Posterior cingulate gyrus (tissue), 11 donors: Measurements from ENCODE around the gene TRIP4.
A peak's percentile ranks its signal among the peaks of the same experiment; 100 is the strongest.
"Not testable (repeated sequence)": the region's sequence is repeated elsewhere in the genome, so short reads cannot be mapped to it uniquely, and the experiment has no call there.

Experiments
- DNase-seq, 10 donors: peaks; one replicate each; pipeline versions ENCODE4 v3.0.0 to v3.0.0-alpha.2; 2020 to 2021; ENCODE audit warnings: mixed read lengths in 3 of 10
- intact Hi-C: fragments of 100-400 bp; cut with DNase I; formaldehyde crosslinking; loops from one replicate; pipeline ENCODE4 v1.15.1; 2023

The TRIP4 gene

DNA sequence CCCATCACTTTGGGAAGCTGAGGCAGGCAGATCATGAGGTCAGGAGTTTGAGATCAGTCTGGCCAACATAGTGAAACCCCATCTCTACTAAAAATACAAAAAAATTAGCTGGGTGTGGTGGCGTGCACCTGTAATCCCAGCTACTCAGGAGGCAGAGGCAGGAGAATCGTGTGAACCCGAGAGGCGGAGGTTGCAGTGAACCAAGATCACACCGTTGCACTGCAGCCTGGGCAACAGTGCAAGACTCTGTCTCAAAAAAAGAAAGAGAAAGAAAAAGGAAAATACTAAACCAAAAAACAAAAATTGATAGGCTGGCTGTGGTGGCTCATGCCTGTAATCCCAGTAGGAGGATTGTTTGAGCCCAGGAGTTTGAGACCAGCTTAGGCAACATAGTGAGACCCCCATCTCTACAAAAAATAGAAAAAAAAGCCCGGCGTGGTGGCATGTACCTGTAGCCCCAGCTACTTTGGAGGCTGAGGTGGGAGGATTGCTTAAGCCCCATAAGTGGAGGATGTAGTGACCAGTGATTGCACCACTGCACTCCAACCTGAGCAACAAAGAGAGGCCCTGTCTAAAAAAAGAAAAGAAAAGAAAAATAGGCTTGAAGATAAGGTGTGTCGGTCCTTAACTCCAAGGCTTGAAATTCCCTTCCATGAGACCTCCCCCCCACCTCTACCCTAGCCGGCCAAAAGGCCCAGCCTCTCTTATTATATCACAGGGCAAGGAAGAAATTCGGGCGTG is 7.3 kb upstream of the TRIP4 start:
- intact Hi-C loops, DNase-seq: not testable (repeated sequence)

- DNase-seq: peak; percentile 84 to 99 (median 92)
- intact Hi-C loops: no loop called here
Measured at GRCh38 chr15:64381000-64381751, 6.5 kb upstream of the TRIP4 start, which contains the start of gene PCLAF. PCLAF (minus strand) TSS chr15:64381441; CDS start chr15:64381371, 70 bp downstream.

- intact Hi-C loops: no loop called here
- DNase-seq: no peak
Measured at GRCh38 chr15:64383760-64384159, 3.9 kb upstream of the TRIP4 start.

- intact Hi-C loops: loop anchor here (5.0 kb wide), 1 partner anchor 224 kb away; the partner anchor contains the start of gene PPIB
- DNase-seq: no peak
Measured at GRCh38 chr15:64386291-64386690, 1.3 kb upstream of the TRIP4 start.

DNA sequence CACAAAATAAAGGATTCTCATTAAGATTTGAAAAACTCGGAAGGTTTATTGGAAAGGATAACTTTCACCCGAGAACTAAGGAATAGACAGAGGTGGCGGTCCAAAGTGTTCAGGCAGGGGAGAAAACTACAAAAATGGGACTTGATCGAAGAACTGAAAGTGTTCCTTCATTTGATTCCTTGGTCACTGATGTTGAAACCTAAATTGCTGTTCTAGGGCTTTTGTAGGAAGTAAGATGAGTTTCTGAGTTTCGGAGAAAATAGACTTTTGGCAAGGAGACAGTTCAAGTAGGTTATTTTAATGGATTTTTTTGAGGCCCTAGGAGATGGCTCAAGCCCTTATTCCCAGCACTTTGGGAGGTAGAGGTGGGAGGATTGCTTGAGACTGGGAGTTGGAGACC is 1.4 kb downstream of the TRIP4 start:
- intact Hi-C loops: loop anchor here (5.0 kb wide), 1 partner anchor 227 kb away; the partner anchor contains the start of gene PPIB

GRCh38 chr15:64392471-64392870 is 4.8 kb downstream of the TRIP4 start:
- intact Hi-C loops, DNase-seq: not testable (repeated sequence)

More for the DNA sequence above, 1.4 kb downstream of the TRIP4 start:
- DNase-seq: no peak

- DNase-seq: no peak
- intact Hi-C loops: no loop called here
Measured at GRCh38 chr15:64396789-64397188, 9.2 kb downstream of the TRIP4 start.

- intact Hi-C loops: no loop called here
Measured at GRCh38 chr15:64398575-64398974, 10.9 kb downstream of the TRIP4 start.

DNA sequence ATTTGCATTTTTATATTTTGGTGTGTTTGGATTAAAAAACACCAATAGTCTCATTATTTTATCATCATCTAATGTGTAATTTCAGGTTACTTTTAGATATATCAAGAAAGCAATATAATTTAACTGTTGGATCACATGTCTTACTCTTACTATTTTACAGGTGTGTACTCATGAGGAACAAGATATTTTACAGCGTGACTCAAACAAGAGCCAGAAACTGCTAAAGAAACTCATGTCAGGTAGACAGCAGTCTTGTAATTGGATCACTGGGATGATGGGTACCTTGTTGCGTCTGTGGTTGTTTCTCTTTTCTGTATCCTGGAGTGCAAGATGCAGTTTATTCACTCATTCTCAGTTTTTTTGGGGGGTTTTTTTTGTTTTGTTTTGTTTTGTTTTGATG is 12.9 kb downstream of the TRIP4 start:
- intact Hi-C loops: no loop called here
- no peak for DNase-seq

More at GRCh38 chr15:64398575-64398974, 10.9 kb downstream of the TRIP4 start:
- DNase-seq: no peak

- intact Hi-C loops: no loop called here
Measured at GRCh38 chr15:64412216-64412615, 24.6 kb downstream of the TRIP4 start.

DNA sequence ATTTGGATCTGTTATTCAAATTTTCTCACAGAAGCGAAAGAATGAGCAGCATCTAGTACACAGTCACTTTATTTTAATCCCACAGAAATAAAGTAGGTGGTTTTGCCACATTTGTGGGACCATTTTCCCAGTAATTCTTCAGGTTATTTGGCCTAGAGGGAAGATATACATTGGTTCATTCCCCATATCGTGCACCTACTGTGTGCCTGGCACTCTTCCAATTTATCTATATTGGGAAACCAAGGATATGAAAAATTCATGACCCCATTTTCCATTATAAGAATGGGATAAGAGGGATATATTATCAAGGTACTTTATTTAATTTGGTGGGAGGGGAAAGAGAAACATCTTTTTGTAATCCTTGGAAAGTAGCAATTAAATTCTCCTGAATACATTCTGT is 35.1 kb downstream of the TRIP4 start:
- no peak for DNase-seq
- intact Hi-C loops: no loop called here

More at GRCh38 chr15:64412216-64412615, 24.6 kb downstream of the TRIP4 start:
- no peak for DNase-seq

DNA sequence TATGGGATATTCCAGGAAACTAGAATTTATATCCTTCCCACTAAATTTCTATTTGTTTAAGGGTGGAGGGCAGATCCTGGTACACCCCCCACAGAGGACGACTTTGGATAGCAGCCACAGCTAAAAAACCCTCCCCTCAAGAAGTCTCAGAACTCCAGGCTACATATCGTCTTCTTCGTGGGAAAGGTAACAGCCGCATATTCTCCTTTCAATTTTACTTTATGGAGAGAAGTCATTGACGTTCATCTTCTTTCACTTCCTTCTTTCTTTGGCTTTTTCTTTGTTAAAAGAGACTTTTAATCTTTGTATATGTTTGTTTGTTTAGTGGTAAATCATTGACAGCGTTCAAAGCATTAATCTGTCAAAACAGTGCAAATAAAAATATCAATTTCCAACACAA is 36.3 kb downstream of the TRIP4 start:
- intact Hi-C loops: no loop called here
- DNase-seq: no peak

DNA sequence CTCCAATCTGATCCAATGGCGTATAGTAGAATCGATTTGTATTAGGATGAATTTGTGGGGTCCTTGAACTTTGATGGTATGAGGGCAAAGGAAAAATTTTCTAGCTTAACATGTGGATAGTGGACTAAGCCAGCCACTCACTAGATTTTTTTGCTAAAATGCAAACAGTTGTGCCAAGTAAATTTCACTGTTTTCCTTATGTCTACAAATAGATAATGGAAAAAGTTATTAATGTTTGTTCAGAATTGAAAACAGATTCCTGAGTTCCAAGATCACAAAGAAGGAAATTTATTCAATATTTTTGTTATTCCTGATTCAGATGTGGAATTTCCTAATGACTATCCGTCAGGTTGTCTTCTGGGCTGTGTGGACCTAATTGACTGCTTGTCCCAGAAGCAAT is 37.6 kb downstream of the TRIP4 start:
- DNase-seq: no peak
- intact Hi-C loops: no loop called here

DNA sequence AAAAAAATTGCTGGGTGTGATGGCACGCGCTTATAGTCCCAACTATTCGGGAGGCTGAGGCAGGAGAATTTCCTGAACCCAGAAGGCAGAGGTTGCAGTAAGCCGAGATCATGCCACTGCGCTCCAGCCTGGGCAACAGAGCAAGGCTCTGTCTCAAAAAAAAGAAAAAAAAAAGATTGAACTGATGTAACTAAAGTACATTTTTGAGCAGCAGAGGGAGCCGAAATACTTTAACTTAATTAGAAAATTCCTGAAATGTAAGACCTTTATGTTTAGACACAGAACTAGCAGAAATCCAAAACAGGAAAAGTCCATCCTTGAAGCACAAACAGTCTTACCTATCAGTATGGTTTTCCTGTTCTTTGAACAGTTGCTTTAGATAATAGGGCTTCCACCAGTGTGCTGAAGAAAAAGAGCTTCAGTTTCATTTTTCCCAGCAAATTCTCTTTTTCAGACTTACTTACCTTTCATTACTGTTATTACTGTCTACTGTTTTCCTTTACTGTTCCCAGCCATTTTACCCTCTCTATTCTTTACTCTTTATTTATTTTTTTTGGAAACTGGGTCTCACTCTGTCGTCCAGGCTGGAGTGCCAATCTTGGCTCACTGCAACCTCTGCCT is 39.3 kb downstream of the TRIP4 start:
- intact Hi-C loops: loop anchor here (2.0 kb wide), 1 partner anchor 254 kb away; no protein-coding TSS in a partner anchor
- DNase-seq: peak in 1 of 10 donors; percentile 58

GRCh38 chr15:64429448-64429847 is 41.8 kb downstream of the TRIP4 start:
- DNase-seq: no peak
- intact Hi-C loops: no loop called here

DNA sequence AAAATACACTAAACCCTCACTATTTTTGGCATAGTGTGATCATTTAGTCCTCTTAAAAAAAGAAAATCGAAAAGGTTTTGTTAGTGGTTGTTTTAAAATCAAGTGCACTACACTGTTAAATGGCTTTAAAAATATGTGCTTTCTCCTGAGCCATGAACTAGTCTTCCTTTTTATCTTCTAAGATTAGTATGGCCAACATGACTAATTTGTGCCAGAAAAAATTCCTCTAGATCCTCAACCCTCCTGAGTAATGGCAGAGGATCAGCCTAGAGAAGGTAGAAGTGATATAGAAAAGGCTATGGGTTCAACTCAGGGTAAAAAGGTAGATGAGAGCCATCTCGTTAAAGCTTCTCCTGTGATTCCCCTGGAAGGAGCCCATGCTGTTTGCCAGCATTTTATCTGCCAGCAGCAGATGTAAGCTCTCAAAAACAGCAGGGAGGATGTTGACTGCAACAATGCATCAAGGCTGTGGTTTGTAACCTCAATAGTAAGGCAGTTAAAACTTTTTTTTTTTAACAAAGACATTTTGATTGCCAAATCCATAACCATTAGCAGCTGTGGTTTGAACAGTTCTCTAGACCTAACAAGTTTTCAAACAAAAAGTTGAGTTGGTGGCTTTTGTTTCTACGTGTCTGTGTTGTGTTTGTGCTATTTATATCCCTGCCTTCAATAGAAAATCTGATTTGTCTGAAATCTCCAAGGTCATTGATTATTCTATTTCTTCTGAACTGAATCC is 42.5 kb downstream of the TRIP4 start:
- no peak for DNase-seq
- intact Hi-C loops: no loop called here

- no peak for DNase-seq
- intact Hi-C loops: no loop called here
Measured at GRCh38 chr15:64437982-64438381, 50.3 kb downstream of the TRIP4 start.

DNA sequence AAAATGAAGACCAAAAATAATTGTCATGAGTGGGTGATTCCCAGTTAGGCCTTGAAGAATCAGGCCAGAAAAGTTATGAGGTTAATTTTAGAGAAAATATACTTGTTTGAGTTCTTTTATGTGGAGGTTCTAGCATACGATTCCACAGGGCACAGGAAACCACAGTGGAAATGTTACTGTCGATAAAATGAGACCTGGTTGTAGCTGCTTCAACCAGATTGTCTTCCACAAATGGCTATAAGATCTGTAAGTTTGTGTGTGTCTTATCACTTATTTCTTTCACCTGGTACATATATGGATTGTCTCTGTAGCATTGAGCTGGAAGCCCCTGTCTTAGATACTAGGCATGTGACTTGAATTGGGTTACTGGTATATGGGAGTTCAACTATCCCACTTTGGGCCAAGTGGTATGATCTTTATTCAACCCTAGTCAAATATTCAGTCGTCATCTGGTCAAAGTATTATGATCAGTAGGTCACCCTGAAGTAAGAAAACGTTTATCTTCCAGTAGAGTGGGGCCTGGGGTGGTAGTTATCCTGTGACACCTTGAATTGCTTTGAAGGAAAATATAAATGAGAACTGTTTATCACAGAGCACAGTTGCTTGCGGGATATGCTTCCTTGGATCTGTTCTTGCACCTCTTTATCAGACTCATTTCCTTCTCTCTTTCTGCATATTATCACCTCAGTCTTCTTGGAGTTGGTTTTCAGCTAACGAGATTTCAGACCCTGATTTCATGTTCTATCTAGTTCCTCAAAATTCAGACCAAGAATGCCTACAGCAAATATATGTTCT is 51.2 kb downstream of the TRIP4 start:
- intact Hi-C loops: no loop called here
- no peak for DNase-seq

DNA sequence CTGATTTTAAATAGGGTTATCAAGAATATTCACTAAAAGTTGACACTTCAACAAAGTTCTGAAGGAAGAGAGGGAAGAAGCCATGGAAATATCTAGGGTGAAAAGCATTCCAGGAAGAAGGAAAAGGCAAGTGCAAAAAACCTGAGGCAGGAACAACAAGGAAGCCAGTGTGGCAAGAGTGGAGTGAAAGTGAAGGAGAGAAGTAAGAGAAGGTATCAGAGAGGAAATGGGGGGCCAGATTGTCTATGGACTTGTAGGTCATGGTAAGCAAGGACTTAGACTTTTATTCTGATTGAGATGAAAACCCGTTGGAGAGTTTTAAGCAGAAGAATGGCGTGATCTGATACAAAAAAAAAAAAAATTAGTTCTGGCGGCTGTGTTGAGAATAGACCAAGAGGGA is 54.2 kb downstream of the TRIP4 start:
- intact Hi-C loops: no loop called here
- DNase-seq: no peak

GRCh38 chr15:64443016-64443415 is 55.4 kb downstream of the TRIP4 start:
- no peak for DNase-seq
- intact Hi-C loops: no loop called here
